ENCODE measurements around the gene IMMP2L.

IMMP2L gene

GRCh38 chr7:111192614-111193413 lies 369.5 kb downstream of the IMMP2L start:
- peaks cover 6% of the 10 kb centered on the region for H3K36me3 Mint-ChIP-seq (ENCODE audit: low read depth)
- peaks cover 11% of the 10 kb centered on the region for H3K9me3 Mint-ChIP-seq
- no peak overlapping the region for H3K27ac Mint-ChIP-seq
- H3K4me3 Mint-ChIP-seq: no peak overlapping the region
- peaks cover 4% of the 10 kb centered on the region for H3K4me1 Mint-ChIP-seq
- ATAC-seq (no peak), DNase-seq (no peak)
- H3K27me3 Mint-ChIP-seq: no peaks in the 10 kb centered on the region

DNA sequence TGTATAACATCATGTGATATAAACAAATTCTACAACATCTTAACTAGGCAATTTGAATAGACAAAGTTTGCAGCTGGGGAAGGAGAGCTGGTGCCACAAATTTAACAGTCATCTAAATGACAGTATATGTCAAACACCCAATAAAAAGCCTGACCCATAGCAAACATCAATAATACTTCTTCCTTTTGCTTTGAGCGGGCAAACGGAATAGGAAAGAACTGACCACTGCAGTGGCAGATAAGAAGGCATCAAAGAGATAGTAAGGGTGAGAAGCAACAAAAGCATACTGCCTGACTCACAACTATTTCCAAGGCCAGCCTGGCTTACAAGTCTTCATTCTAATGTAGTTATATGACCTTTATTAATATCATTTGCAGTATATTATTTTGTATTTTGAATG lies 371.5 kb downstream of the IMMP2L start:
- no peaks in the 10 kb centered on the region for H3K4me1 Mint-ChIP-seq
- ATAC-seq: no peak
- no peak overlapping the region for H3K27ac Mint-ChIP-seq
- no peaks in the 10 kb centered on the region for H3K36me3 Mint-ChIP-seq (ENCODE audit: low read depth)
- peaks cover 7% of the 10 kb centered on the region for H3K9me3 Mint-ChIP-seq
- no peak overlapping the region for H3K4me3 Mint-ChIP-seq
- no peaks in the 10 kb centered on the region for H3K27me3 Mint-ChIP-seq
- no peak for DNase-seq

- Mint-ChIP-seq H3K9me3 (peaks cover 7% of the 10 kb centered on the region), H3K36me3 (ENCODE audit: low read depth) (peaks cover 7% of the 10 kb centered on the region), H3K4me3 (no peak overlapping the region), H3K27ac (no peak overlapping the region), H3K4me1 (no peaks in the 10 kb centered on the region), H3K27me3 (no peaks in the 10 kb centered on the region)
- ATAC-seq: no peak
- DNase-seq: no peak
Measured at GRCh38 chr7:111184987-111185386, 377.3 kb downstream of the IMMP2L start.

DNA sequence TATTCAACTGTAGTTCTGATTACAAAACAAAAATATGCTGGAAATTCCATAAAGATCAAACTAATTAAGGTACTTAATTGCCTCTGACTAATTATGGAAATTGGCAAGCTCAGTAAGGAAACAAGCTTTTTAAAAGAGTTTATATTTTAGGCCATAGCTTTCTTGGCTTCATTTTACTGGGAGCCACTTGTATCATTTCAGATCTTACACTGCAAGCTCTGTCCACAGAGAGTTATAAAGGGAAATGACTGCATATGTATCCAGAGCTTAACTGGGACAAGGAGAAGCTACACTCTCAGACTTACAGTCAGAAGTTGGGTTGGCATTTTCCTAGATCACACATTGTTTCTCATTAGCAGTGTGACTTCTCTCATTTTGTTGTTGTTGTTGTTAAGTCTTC lies 379.0 kb downstream of the IMMP2L start:
- peaks cover 10% of the 10 kb centered on the region for H3K36me3 Mint-ChIP-seq (ENCODE audit: low read depth)
- H3K9me3 Mint-ChIP-seq: peaks cover 7% of the 10 kb centered on the region
- no peaks in the 10 kb centered on the region for H3K27me3 Mint-ChIP-seq
- H3K4me1 Mint-ChIP-seq: no peaks in the 10 kb centered on the region
- no peak for ATAC-seq
- DNase-seq: no peak
- H3K27ac Mint-ChIP-seq: no peak overlapping the region
- H3K4me3 Mint-ChIP-seq: no peak overlapping the region

DNA sequence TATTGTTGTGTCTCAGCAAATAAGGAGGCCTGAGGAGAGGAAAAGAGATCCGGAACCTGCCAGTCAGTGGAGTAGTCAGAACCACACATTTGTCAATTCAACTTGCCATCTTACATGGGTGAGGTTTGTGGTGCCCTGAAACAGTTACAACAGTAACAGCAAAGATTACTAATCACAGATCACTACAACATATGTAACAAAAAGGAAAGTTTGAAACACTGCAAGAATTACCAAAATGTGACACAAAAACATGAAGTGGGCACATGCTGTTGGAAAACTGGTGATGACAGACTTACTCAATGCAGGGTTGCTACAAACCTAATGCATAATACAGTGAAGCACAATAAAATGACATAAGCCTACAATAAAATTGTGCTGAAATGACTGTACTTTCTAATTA lies 382.0 kb downstream of the IMMP2L start:
- no peak overlapping the region for H3K27ac Mint-ChIP-seq
- H3K27me3 Mint-ChIP-seq: no peaks in the 10 kb centered on the region
- ATAC-seq (peak; percentile 33), DNase-seq (no peak)
- H3K9me3 Mint-ChIP-seq: peaks cover 3% of the 10 kb centered on the region
- peaks cover 10% of the 10 kb centered on the region for H3K36me3 Mint-ChIP-seq (ENCODE audit: low read depth)
- H3K4me3 Mint-ChIP-seq: no peak overlapping the region
- peaks cover 7% of the 10 kb centered on the region for H3K4me1 Mint-ChIP-seq

GRCh38 chr7:111175908-111176441 lies 386.3 kb downstream of the IMMP2L start:
- no peak overlapping the region for H3K27ac Mint-ChIP-seq
- ATAC-seq (no peak), DNase-seq (no peak)
- H3K27me3 Mint-ChIP-seq: no peaks in the 10 kb centered on the region
- H3K36me3 Mint-ChIP-seq (ENCODE audit: low read depth): peaks cover 3% of the 10 kb centered on the region
- no peak overlapping the region for H3K4me3 Mint-ChIP-seq
- H3K9me3 Mint-ChIP-seq: peaks cover 3% of the 10 kb centered on the region
- H3K4me1 Mint-ChIP-seq: peaks cover 7% of the 10 kb centered on the region

GRCh38 chr7:111174510-111174909 lies 387.8 kb downstream of the IMMP2L start:
- DNase-seq: no peak
- Mint-ChIP-seq H3K27ac (no peak overlapping the region), H3K4me3 (no peak overlapping the region), H3K27me3 (no peaks in the 10 kb centered on the region), H3K36me3 (ENCODE audit: low read depth) (peaks cover 3% of the 10 kb centered on the region), H3K4me1 (peaks cover 7% of the 10 kb centered on the region), H3K9me3 (peaks cover 3% of the 10 kb centered on the region)
- ATAC-seq: no peak

DNA sequence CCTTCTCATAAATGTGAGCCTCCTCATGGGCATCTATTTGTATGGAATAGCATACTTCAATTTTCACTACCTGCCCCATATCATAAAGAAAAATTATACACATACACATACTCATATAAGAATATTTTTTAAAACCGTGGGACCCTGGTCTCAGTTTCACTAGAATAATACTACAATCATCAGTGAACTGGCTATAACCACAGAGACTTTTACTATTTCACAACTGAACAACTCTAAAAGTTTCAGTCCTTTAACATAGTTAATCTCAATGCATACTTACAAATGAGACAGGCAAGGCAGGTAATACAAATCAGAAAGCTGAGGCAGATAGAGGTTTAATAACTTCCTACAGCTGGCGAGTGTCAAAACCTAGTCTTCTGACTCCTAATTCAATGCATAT lies 388.3 kb downstream of the IMMP2L start:
- Mint-ChIP-seq H3K4me3 (no peak overlapping the region), H3K9me3 (peaks cover 3% of the 10 kb centered on the region), H3K27ac (no peak overlapping the region), H3K4me1 (peaks cover 7% of the 10 kb centered on the region), H3K36me3 (ENCODE audit: low read depth) (peaks cover 7% of the 10 kb centered on the region), H3K27me3 (no peaks in the 10 kb centered on the region)
- no peak for ATAC-seq
- no peak for DNase-seq

DNA sequence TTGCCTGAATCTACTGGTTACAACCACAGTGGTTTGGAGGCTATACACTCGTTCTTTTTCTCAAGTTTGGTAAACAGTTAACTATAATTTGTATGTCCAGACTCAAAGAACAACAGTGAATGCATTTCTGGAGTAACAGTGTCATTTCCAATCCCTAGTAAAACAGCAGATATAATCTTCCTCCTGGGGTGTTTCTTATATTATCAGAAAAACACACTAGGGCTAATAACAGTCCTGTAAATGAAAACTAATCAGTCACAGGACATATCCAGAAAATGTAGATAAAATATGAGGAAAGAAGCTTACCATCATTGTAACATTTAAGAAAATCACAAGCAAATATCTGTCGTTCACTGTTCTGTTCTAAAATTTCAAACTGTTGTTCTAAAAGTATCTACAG lies 388.8 kb downstream of the IMMP2L start:
- ATAC-seq (no peak), DNase-seq (no peak)
- no peaks in the 10 kb centered on the region for H3K27me3 Mint-ChIP-seq
- peaks cover 4% of the 10 kb centered on the region for H3K36me3 Mint-ChIP-seq (ENCODE audit: low read depth)
- H3K27ac Mint-ChIP-seq: no peak overlapping the region
- no peak overlapping the region for H3K4me3 Mint-ChIP-seq
- no peaks in the 10 kb centered on the region for H3K9me3 Mint-ChIP-seq
- peaks cover 7% of the 10 kb centered on the region for H3K4me1 Mint-ChIP-seq

- DNase-seq (no peak), ATAC-seq (no peak)
- H3K9me3 Mint-ChIP-seq: no peaks in the 10 kb centered on the region
- H3K27me3 Mint-ChIP-seq: no peaks in the 10 kb centered on the region
- H3K4me3 Mint-ChIP-seq: no peak overlapping the region
- H3K27ac Mint-ChIP-seq: no peak overlapping the region
- H3K4me1 Mint-ChIP-seq: peaks cover 7% of the 10 kb centered on the region
- peaks cover 4% of the 10 kb centered on the region for H3K36me3 Mint-ChIP-seq (ENCODE audit: low read depth)
Measured at GRCh38 chr7:111172564-111173257, 389.6 kb downstream of the IMMP2L start.

DNA sequence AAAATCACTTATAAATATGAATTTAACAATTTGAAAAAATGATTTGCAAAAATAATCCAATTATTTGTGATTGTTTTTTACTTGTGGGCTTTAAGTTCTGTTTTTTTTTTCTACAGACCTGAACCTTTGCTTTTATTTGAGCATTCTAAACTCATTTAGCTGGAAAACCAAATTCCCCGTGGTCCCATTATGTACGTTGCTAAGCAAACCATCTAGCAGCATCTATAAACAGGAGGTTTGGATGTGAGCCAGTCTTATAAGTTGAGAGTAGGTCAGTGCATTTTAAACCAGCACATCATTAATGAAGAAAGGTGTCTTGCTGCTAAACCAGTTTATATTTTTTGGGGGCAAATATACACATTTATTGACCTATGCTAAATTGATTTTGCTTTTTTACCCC lies 394.1 kb downstream of the IMMP2L start:
- DNase-seq (no peak), ATAC-seq (no peak)
- no peak overlapping the region for H3K4me3 Mint-ChIP-seq
- no peaks in the 10 kb centered on the region for H3K9me3 Mint-ChIP-seq
- peaks cover 4% of the 10 kb centered on the region for H3K36me3 Mint-ChIP-seq (ENCODE audit: low read depth)
- no peaks in the 10 kb centered on the region for H3K4me1 Mint-ChIP-seq
- no peak overlapping the region for H3K27ac Mint-ChIP-seq
- no peaks in the 10 kb centered on the region for H3K27me3 Mint-ChIP-seq

GRCh38 chr7:111164442-111164841 lies 397.9 kb downstream of the IMMP2L start:
- Mint-ChIP-seq H3K27me3 (no peaks in the 10 kb centered on the region), H3K4me3 (no peak overlapping the region)

DNA sequence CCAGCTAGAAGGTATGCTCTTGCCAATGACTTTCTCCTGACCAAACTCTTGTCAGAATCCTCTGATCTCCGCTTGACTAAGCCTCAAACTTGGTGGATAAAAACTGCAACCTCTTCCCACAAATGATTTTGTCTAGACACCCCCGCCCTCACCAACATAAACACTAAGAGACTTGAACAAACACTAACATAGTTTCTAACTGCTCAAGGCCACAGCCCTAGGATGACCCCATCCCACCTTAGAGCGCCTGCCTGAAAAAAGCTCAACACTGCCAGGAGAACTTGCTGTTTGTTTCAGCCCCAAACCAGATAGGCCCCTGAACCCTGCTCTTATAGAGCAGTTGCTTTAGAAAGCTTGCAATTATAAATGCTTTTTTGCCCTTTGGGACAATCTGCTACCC lies 399.6 kb downstream of the IMMP2L start:
- Mint-ChIP-seq H3K4me1 (no peaks in the 10 kb centered on the region), H3K4me3 (no peak overlapping the region), H3K36me3 (ENCODE audit: low read depth) (no peaks in the 10 kb centered on the region), H3K27ac (no peak overlapping the region), H3K27me3 (no peaks in the 10 kb centered on the region), H3K9me3 (no peaks in the 10 kb centered on the region)
- ATAC-seq: no peak
- no peak for DNase-seq

More at GRCh38 chr7:111164442-111164841, 397.9 kb downstream of the IMMP2L start:
- Mint-ChIP-seq H3K36me3 (ENCODE audit: low read depth) (peaks cover 4% of the 10 kb centered on the region), H3K9me3 (no peaks in the 10 kb centered on the region), H3K27ac (no peak overlapping the region), H3K4me1 (no peaks in the 10 kb centered on the region)
- DNase-seq: no peak
- ATAC-seq: peak; percentile 15

- no peak overlapping the region for H3K4me3 Mint-ChIP-seq
- DNase-seq (no peak), ATAC-seq (no peak)
- no peaks in the 10 kb centered on the region for H3K36me3 Mint-ChIP-seq (ENCODE audit: low read depth)
- H3K9me3 Mint-ChIP-seq: peaks cover 18% of the 10 kb centered on the region
- no peaks in the 10 kb centered on the region for H3K4me1 Mint-ChIP-seq
- H3K27me3 Mint-ChIP-seq: no peaks in the 10 kb centered on the region
- H3K27ac Mint-ChIP-seq: no peak overlapping the region
Measured at GRCh38 chr7:111160297-111160696, 402.0 kb downstream of the IMMP2L start.

GRCh38 chr7:111159426-111159825 lies 402.9 kb downstream of the IMMP2L start:
- Mint-ChIP-seq H3K4me3 (no peak overlapping the region), H3K9me3 (peaks cover 18% of the 10 kb centered on the region), H3K27me3 (no peaks in the 10 kb centered on the region), H3K27ac (no peak overlapping the region), H3K4me1 (no peaks in the 10 kb centered on the region), H3K36me3 (ENCODE audit: low read depth) (no peaks in the 10 kb centered on the region)
- no peak for DNase-seq
- no peak for ATAC-seq
